H1 (cell line): ENCODE results near the gene GATA1. TPM values are rescaled to one million over a fixed set of nuclear protein-coding genes. Genes with fewer than 3 reads are reported as not detected.

Experiments used
- CTCF ChIA-PET: fragments of 300-600 bp; sonication (Branson Sonifier 250); formaldehyde crosslinking; loops from one replicate; lab custom pipeline; 2021; ENCODE audit not compliant: partially characterized antibody; lab: Charles Lee
- POLR2A ChIA-PET: fragments of 300-600 bp; sonication (Branson Sonifier 250); formaldehyde crosslinking; loops from one replicate; lab custom pipeline; 2021; ENCODE audit warnings: inconsistent platforms; ENCODE audit not compliant: partially characterized antibody; lab: Charles Lee
- DNase-seq, 2 experiments: peaks; one replicate each; pipeline versions ENCODE4 v3.0.0 to v3.0.0-alpha.2; 2010 to 2022; ENCODE audit warnings: low spot score in 2 of 2, low read depth in 1 of 2, mixed read lengths in 1 of 2
- FAIRE-seq: peaks from 2 replicates; lab custom pipeline; 2011; peaks lifted over from hg19 to GRCh38; lab: Jason Lieb, UNC
- H2AFZ ChIP-seq: 2 replicates; pipeline ENCODE4 v1.8.1; 2012; ENCODE audit warnings: low read length, inconsistent platforms
- H2AK5ac ChIP-seq: 2 replicates; pipeline ENCODE4 v1.6.1; 2013; ENCODE audit warnings: low read depth, low read length
- H2BK120ac ChIP-seq: replicated peaks from 2 replicates; pipeline ENCODE3; 2013; ENCODE audit warnings: low read depth, low read length, inconsistent platforms
- H2BK12ac ChIP-seq: 2 replicates; pipeline ENCODE4 v1.6.1; 2013; ENCODE audit warnings: low read depth, low read length
- H2BK15ac ChIP-seq: 2 replicates; pipeline ENCODE4 v1.6.1; 2013; ENCODE audit warnings: low read length
- H2BK20ac ChIP-seq: 2 replicates; pipeline ENCODE4 v1.6.1; 2013; ENCODE audit warnings: low read length
- H2BK5ac ChIP-seq: 2 replicates; pipeline ENCODE4 v1.6.1; 2013; ENCODE audit warnings: low read depth, low read length
- H3K14ac ChIP-seq: 2 replicates; pipeline ENCODE4 v1.6.1; 2013; ENCODE audit warnings: inconsistent platforms; ENCODE audit not compliant: insufficient read length
- H3K18ac ChIP-seq: 2 replicates; pipeline ENCODE4 v1.6.1; 2013; ENCODE audit warnings: low read length; ENCODE audit errors: extremely low read depth
- H3K23ac ChIP-seq: 2 replicates; pipeline ENCODE4 v1.6.1; 2013; ENCODE audit warnings: inconsistent platforms; ENCODE audit not compliant: insufficient read length
- H3K23me2 ChIP-seq: 2 replicates; pipeline ENCODE4 v1.6.1; 2013; ENCODE audit warnings: low read depth, low read length
- H3K27ac ChIP-seq: 2 replicates; pipeline ENCODE4 v1.6.1; 2011; ENCODE audit warnings: low read depth, low read length, inconsistent platforms
- H3K27me3 ChIP-seq, 4 experiments: replicated peaks in 1 of 4; 1 replicate in 1 of 4; 2 replicates in 3 of 4; pipeline versions ENCODE4 v1.6.1 to v1.8.1; 2011 to 2013; ENCODE audit warnings: low read length in 3 of 4, mild to moderate bottlenecking in 3 of 4, inconsistent platforms in 2 of 4, mixed read lengths in 2 of 4, moderate library complexity in 1 of 4; ENCODE audit not compliant: control insufficient read depth in 3 of 4, insufficient read depth in 3 of 4; ENCODE audit errors: extremely low read depth in 1 of 4
- H3K36me3 ChIP-seq, 4 experiments: 2 replicates each; pipeline versions ENCODE4 v1.6.1 to v1.8.1; 2011 to 2013; ENCODE audit warnings: mild to moderate bottlenecking in 4 of 4, low read length in 3 of 4, moderate library complexity in 2 of 4, control low read depth in 1 of 4, inconsistent platforms in 1 of 4; ENCODE audit not compliant: insufficient read depth in 4 of 4, control insufficient read depth in 2 of 4
- H3K4ac ChIP-seq: replicated peaks from 2 replicates; pipeline ENCODE3; 2013; ENCODE audit warnings: low read length, low read depth, mixed read lengths, inconsistent platforms; ENCODE audit not compliant: insufficient read length
- H3K4me1 ChIP-seq, 4 experiments: replicated peaks in 1 of 4; 1 replicate in 1 of 4; 2 replicates in 3 of 4; pipeline versions ENCODE4 v1.6.1 to v1.8.1; 2011 to 2013; ENCODE audit warnings: low read length in 3 of 4, inconsistent platforms in 2 of 4, mixed read lengths in 1 of 4; ENCODE audit not compliant: insufficient read depth in 4 of 4, control insufficient read depth in 3 of 4
- H3K4me2 ChIP-seq, 2 experiments: 2 replicates each; pipeline versions ENCODE4 v1.6.1 to v1.8.1; 2011 to 2013; ENCODE audit warnings: low read depth in 2 of 2, low read length in 2 of 2, control low read depth in 1 of 2, inconsistent platforms in 1 of 2, mild to moderate bottlenecking in 1 of 2; ENCODE audit not compliant: insufficient read depth in 1 of 2
- H3K4me3 ChIP-seq, 4 experiments: fragments of 200-600, 300-600 bp in 1 of 4; sonication (generic), shearing (Covaris generic), sonication (Bioruptor Twin) in 1 of 4; 2 replicates each; pipeline versions ENCODE4 v1.5.1 to v1.8.1; 2011 to 2016; ENCODE audit warnings: low read length in 4 of 4, low read depth in 3 of 4, control low read depth in 2 of 4, inconsistent platforms in 2 of 4, mild to moderate bottlenecking in 2 of 4, mixed read lengths in 1 of 4, moderate library complexity in 1 of 4; ENCODE audit not compliant: insufficient read depth in 2 of 4; ENCODE audit errors: extremely low read depth in 1 of 4
- H3K56ac ChIP-seq: replicated peaks from 2 replicates; pipeline ENCODE3; 2013; ENCODE audit warnings: low read depth, mild to moderate bottlenecking, mixed read lengths, low read length, inconsistent platforms; ENCODE audit not compliant: insufficient read length
- H3K79me1 ChIP-seq: 2 replicates; pipeline ENCODE4 v1.6.1; 2013; ENCODE audit warnings: low read depth, low read length, control low read depth
- H3K79me2 ChIP-seq, 2 experiments: 2 replicates each; pipeline versions ENCODE4 v1.6.1 to v1.8.1; 2012 to 2013; ENCODE audit warnings: low read length in 2 of 2, mild to moderate bottlenecking in 2 of 2, inconsistent platforms in 1 of 2; ENCODE audit not compliant: insufficient read depth in 2 of 2, control insufficient read depth in 1 of 2
- H3K9ac ChIP-seq, 4 experiments: replicated peaks in 1 of 4; 1 replicate in 1 of 4; 2 replicates in 3 of 4; pipeline versions ENCODE4 v1.6.1 to v1.8.1; 2011 to 2013; ENCODE audit warnings: low read depth in 3 of 4, low read length in 3 of 4, control low read depth in 2 of 4, mild to moderate bottlenecking in 2 of 4, moderate library complexity in 2 of 4, inconsistent platforms in 1 of 4; ENCODE audit errors: extremely low read depth in 1 of 4
- H3K9me3 ChIP-seq, 2 experiments: 2 replicates each; pipeline versions ENCODE4 v1.6.1 to v1.8.1; 2012 to 2013; ENCODE audit warnings: mild to moderate bottlenecking in 2 of 2, moderate library complexity in 2 of 2, control low read depth in 1 of 2, inconsistent platforms in 1 of 2, low read depth in 1 of 2, low read length in 1 of 2, mixed read lengths in 1 of 2; ENCODE audit not compliant: insufficient read depth in 2 of 2
- H4K20me1 ChIP-seq, 2 experiments: replicated peaks in 1 of 2; 2 replicates each; pipeline versions ENCODE3 to v1.8.1; 2011 to 2013; ENCODE audit warnings: inconsistent platforms in 2 of 2, low read length in 2 of 2, mild to moderate bottlenecking in 1 of 2; ENCODE audit not compliant: insufficient read depth in 2 of 2, control insufficient read depth in 1 of 2
- H4K5ac ChIP-seq: 2 replicates; pipeline ENCODE4 v1.6.1; 2013; ENCODE audit warnings: low read length, low read depth, mixed read lengths, inconsistent platforms; ENCODE audit not compliant: insufficient read length
- H4K8ac ChIP-seq: 2 replicates; pipeline ENCODE4 v1.8.0; 2013; ENCODE audit warnings: mild to moderate bottlenecking, moderate library complexity, low read length, inconsistent platforms; ENCODE audit not compliant: insufficient read depth; ENCODE audit errors: extremely low read depth
- H4K91ac ChIP-seq: replicated peaks from 2 replicates; pipeline ENCODE3; 2013; ENCODE audit warnings: low read length, mixed read lengths, inconsistent platforms; ENCODE audit not compliant: insufficient read length
- E2F6 ChIP-seq: IDR thresholded peaks from 2 replicates; pipeline ENCODE4 v1.6.1; 2012; ENCODE audit warnings: inconsistent platforms
- EP300 ChIP-seq, 2 experiments: IDR thresholded peaks; 1 replicate in 1 of 2; 2 replicates in 1 of 2; pipeline ENCODE4 v1.6.1; 2011 to 2012; ENCODE audit warnings: low read depth in 2 of 2, low read length in 2 of 2, mild to moderate bottlenecking in 2 of 2, borderline replicate concordance in 1 of 2, inconsistent platforms in 1 of 2, moderate library complexity in 1 of 2
- GABPA ChIP-seq: IDR thresholded peaks from 2 replicates; pipeline ENCODE4 v1.6.1; 2011; ENCODE audit warnings: mild to moderate bottlenecking, low read length, moderate library complexity, borderline replicate concordance; ENCODE audit not compliant: insufficient read depth
- JUN ChIP-seq: IDR thresholded peaks from 2 replicates; pipeline ENCODE4 v1.6.1; 2011; ENCODE audit warnings: low read depth, mild to moderate bottlenecking, improper control_type of control experiment, low read length
- KDM1A ChIP-seq: fragments of 200-600, 300-600 bp; sonication (generic); IDR thresholded peaks from 2 replicates; pipeline ENCODE4 v1.7.1; 2016; ENCODE audit warnings: mild to moderate bottlenecking, low read length, borderline replicate concordance
- PHF8 ChIP-seq: fragments of 200-600 bp; sonication (generic); conservative IDR thresholded peaks from 2 replicates; pipeline ENCODE4 v1.7.1; 2012; ENCODE audit warnings: low read depth, mild to moderate bottlenecking, inconsistent platforms, low read length, moderate library complexity
- SP4 ChIP-seq: IDR thresholded peaks from 2 replicates; pipeline ENCODE4 v1.6.1; 2012; ENCODE audit warnings: low read length, inconsistent platforms
- TAF7 ChIP-seq: optimal IDR thresholded peaks from 2 replicates; pipeline ENCODE3; 2011; ENCODE audit warnings: low read depth, mild to moderate bottlenecking, inconsistent platforms, low read length, moderate library complexity, borderline replicate concordance
- TEAD4 ChIP-seq: IDR thresholded peaks from 2 replicates; pipeline ENCODE4 v1.6.1; 2012; ENCODE audit warnings: low read depth, low read length, inconsistent platforms, mixed read lengths
- USF2 ChIP-seq: IDR thresholded peaks from 2 replicates; pipeline ENCODE4 v1.6.1; 2011; ENCODE audit warnings: low read length, improper control_type of control experiment
- WGBS, 2 experiments: shearing (Covaris generic) in 1 of 2; methylation state at CpG; one replicate each; pipeline versions ENCODE4 v1.1.6 to v1.1.7; 2013 to 2015; ENCODE audit warnings: low lambda C conversion rate in 2 of 2, mixed read lengths in 2 of 2, inconsistent platforms in 1 of 2, low coverage in 1 of 2, missing lambda C conversion rate in 1 of 2; ENCODE audit not compliant: insufficient replicate concordance in 2 of 2, insufficient coverage in 1 of 2, insufficient read length in 1 of 2; ENCODE audit errors: extremely low coverage in 1 of 2, missing lambda C conversion rate in 1 of 2; 5-methylcytosine and 5-hydroxymethylcytosine counted together
- polyA plus RNA-seq, 7 experiments: library from polyadenylated mRNA; depleted of rRNA in 3 of 7; stranded (reverse) in 5 of 7; unstranded in 2 of 7; fragments of >200 nt in 5 of 7; fragments of 200-250 nt in 2 of 7; gene quantifications; 1 replicate in 5 of 7; 2 replicates in 1 of 7; 4 replicates in 1 of 7; pipeline versions ENCODE4 v1.2.1 to v1.2.3, GENCODE V29; 2011 to 2013; ENCODE audit warnings: missing spikeins in 2 of 7, mixed read lengths in 2 of 7
- total RNA-seq: library from RNA; stranded (reverse); fragmentation: NEBNext Ultra II Directional; extraction: Animal tissue kit (Norgen Biotek cat#: 25700); gene quantifications from 2 replicates; pipeline ENCODE4 v1.2.1, GENCODE V29; 2021

Gene GATA1
- total and polyA plus RNA-seq, 2 of the 8 experiments (the other 6 are each of a cell fraction or from before 2014, with no cell fraction given): 0.05 TPM; not detected in 1

GRCh38 chrX:48782216-48782615 is 4.2 kb upstream of the GATA1 start:
- TF ChIP-seq JUN: no peak
- TF ChIP-seq KDM1A: no peak
- no peak for TF ChIP-seq TEAD4
- TF ChIP-seq USF2: no peak
- no peak for TF ChIP-seq GABPA
- no peak for TF ChIP-seq PHF8
- no peak for TF ChIP-seq E2F6
- no peak for TF ChIP-seq SP4
- TF ChIP-seq EP300 (IDR thresholded peaks at IDR 0.05; ENCODE audit: borderline replicate concordance in 1 of 2, low read depth in 2 of 2, low read length in 2 of 2): no peak
- TF ChIP-seq TAF7: no peak
- Histone ChIP-seq H3K56ac (no peak overlapping the region), H3K4me2 (no peak overlapping the region), H3K4ac (no peak overlapping the region), H2BK5ac (no peak overlapping the region), H3K36me3 (no peaks in the 10 kb centered on the region), H2AK5ac (no peak overlapping the region), H3K23ac (no peak overlapping the region), H3K79me1 (no peaks in the 10 kb centered on the region), H3K9ac (no peak overlapping the region), H3K18ac (no peak overlapping the region), H2BK12ac (no peak overlapping the region), H2AFZ (no peak overlapping the region), H3K27me3 (no peaks in the 10 kb centered on the region), H4K91ac (no peak overlapping the region), H3K79me2 (no peaks in the 10 kb centered on the region), H3K4me1 (no peaks in the 10 kb centered on the region), H4K8ac (no peak overlapping the region), H2BK15ac (no peak overlapping the region), H2BK20ac (no peak overlapping the region), H4K20me1 (no peaks in the 10 kb centered on the region), H3K23me2 (no peaks in the 10 kb centered on the region), H3K9me3 (no peaks in the 10 kb centered on the region), H2BK120ac (no peak overlapping the region), H3K27ac (no peak overlapping the region), H3K14ac (no peak overlapping the region), H4K5ac (no peak overlapping the region), H3K4me3 (no peak overlapping the region)
- FAIRE-seq: no peak
- WGBS, 2 experiments: 100% methylated on average over 1 of the region's 2 CpGs; no CpG with 5 or more reads in 1 of the 2 experiments
- DNase-seq: no peak
- ChIA-PET CTCF (no interaction called here), POLR2A (no interaction called here)
